Measurements from ENCODE around the gene ALK.

The ALK gene

DNA sequence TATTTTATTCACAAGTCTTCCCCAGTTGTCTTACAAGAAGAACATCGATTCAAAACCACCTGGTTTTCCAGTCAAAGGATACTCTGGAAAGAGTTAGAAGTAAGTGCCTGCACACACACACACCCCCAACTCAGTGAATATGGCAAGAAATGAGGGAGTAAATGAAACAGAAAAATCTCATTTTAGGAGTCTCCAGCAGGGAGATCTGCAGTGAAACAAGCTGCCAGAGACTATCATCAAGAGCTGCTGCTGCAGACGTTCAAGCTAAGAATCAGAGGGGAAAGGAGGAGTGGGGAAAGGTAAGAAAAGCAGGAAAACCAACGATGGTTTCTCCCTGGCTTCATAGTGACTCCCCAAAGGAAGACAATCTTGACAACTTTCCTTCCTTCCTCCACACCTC, 2.4 kb downstream of the ALK start:
- TF ChIP-seq EZH2 (IDR thresholded peaks at IDR 0.05; ENCODE audit: borderline replicate concordance, low read length), result no peak
- no peak overlapping the region for H2AFZ ChIP-seq (ENCODE audit: low read length)
- H3K4me1 ChIP-seq (ENCODE audit: insufficient read depth, low read length, severe bottlenecking), result no peaks in the 10 kb centered on the region
- H3K79me2 ChIP-seq (ENCODE audit: insufficient read depth, low read length), result no peaks in the 10 kb centered on the region
- H3K9me3 ChIP-seq (ENCODE audit: low read length), result no peaks in the 10 kb centered on the region
- H4K20me1 ChIP-seq (ENCODE audit: insufficient read depth, low read length), result no peaks in the 10 kb centered on the region
- H3K27me3 ChIP-seq (ENCODE audit: insufficient read depth, low read length), result no peaks in the 10 kb centered on the region
- no peak overlapping the region for H3K4me3 ChIP-seq (ENCODE audit: low read depth, low read length, poor library complexity, severe bottlenecking)
- no peaks in the 10 kb centered on the region for H3K36me3 ChIP-seq (ENCODE audit: insufficient read depth, low read length)
- H3K27ac ChIP-seq (ENCODE audit: low read depth, low read length, poor library complexity, severe bottlenecking), result no peak overlapping the region
- no peak overlapping the region for H3K9ac ChIP-seq (ENCODE audit: low read length)
- H3K4me2 ChIP-seq (ENCODE audit: low read length), result no peak overlapping the region
- H3K9me2 ChIP-seq (ENCODE audit: low read depth, low read length), result no peaks in the 10 kb centered on the region
- no peaks in the 10 kb centered on the region for H3F3A ChIP-seq (ENCODE audit: insufficient read depth, low read length)

DNA sequence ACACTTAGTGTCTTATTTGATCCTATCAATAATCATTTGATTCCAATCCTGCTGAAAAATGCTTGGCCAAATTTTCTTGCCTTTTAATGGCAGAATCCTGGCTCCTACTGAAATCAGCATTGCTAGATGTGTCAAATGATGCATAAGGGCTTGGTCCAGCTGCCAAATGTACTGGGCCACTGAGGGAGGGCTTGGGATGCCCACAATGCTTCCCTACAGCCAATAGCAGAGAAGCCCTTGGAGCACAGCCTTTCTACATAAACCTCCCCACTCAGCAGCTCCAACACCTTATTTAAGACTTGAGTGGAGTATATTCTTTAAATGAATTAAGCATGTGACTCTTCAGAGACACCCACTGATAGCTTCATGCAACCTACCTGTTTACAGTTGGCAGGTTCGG, 3.6 kb downstream of the ALK start:
- no peak overlapping the region for H3K9ac ChIP-seq (ENCODE audit: low read length)
- H3K27ac ChIP-seq (ENCODE audit: low read depth, low read length, poor library complexity, severe bottlenecking), result no peak overlapping the region
- no peaks in the 10 kb centered on the region for H3K4me1 ChIP-seq (ENCODE audit: insufficient read depth, low read length, severe bottlenecking)
- TF ChIP-seq, protein P1, sequence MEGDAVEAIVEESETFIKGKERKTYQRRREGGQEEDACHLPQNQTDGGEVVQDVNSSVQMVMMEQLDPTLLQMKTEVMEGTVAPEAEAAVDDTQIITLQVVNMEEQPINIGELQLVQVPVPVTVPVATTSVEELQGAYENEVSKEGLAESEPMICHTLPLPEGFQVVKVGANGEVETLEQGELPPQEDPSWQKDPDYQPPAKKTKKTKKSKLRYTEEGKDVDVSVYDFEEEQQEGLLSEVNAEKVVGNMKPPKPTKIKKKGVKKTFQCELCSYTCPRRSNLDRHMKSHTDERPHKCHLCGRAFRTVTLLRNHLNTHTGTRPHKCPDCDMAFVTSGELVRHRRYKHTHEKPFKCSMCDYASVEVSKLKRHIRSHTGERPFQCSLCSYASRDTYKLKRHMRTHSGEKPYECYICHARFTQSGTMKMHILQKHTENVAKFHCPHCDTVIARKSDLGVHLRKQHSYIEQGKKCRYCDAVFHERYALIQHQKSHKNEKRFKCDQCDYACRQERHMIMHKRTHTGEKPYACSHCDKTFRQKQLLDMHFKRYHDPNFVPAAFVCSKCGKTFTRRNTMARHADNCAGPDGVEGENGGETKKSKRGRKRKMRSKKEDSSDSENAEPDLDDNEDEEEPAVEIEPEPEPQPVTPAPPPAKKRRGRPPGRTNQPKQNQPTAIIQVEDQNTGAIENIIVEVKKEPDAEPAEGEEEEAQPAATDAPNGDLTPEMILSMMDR (IDR thresholded peaks at IDR 0.05; ENCODE audit: low read length), result no peak
- TF ChIP-seq EZH2 (IDR thresholded peaks at IDR 0.05; ENCODE audit: borderline replicate concordance, low read length), result no peak
- H3K79me2 ChIP-seq (ENCODE audit: insufficient read depth, low read length), result no peaks in the 10 kb centered on the region
- H3K9me2 ChIP-seq (ENCODE audit: low read depth, low read length), result no peaks in the 10 kb centered on the region
- H4K20me1 ChIP-seq (ENCODE audit: insufficient read depth, low read length), result no peaks in the 10 kb centered on the region
- H3K9me3 ChIP-seq (ENCODE audit: low read length), result no peaks in the 10 kb centered on the region
- H2AFZ ChIP-seq (ENCODE audit: low read length), result no peak overlapping the region
- H3K4me3 ChIP-seq (ENCODE audit: low read depth, low read length, poor library complexity, severe bottlenecking), result no peak overlapping the region
- H3K36me3 ChIP-seq (ENCODE audit: insufficient read depth, low read length), result no peaks in the 10 kb centered on the region
- no peaks in the 10 kb centered on the region for H3K27me3 ChIP-seq (ENCODE audit: insufficient read depth, low read length)
- no peak overlapping the region for H3K4me2 ChIP-seq (ENCODE audit: low read length)
- H3F3A ChIP-seq (ENCODE audit: insufficient read depth, low read length), result no peaks in the 10 kb centered on the region

DNA sequence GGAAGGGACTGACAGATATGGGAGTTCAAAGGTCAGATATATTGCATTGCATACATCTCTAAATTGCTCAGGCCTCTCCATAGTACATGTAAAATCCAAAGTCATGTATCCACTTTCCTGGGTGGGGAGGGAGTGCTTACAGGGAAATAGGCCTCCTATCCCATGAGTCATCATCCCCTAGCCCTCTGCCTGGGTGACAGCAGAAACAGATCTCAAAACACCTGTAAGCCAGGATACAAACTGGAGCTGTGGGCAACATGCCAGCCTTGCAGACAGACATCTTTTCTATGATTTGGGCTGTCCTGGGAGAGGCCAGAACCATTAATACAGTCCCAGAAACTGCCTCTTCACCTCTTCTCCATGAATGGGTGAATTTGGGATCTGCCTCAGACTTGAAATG, 4.8 kb downstream of the ALK start:
- Histone ChIP-seq H3K4me3 (ENCODE audit: low read depth, low read length, poor library complexity, severe bottlenecking) (no peak overlapping the region), H3K27me3 (ENCODE audit: insufficient read depth, low read length) (no peaks in the 10 kb centered on the region), H3K27ac (ENCODE audit: low read depth, low read length, poor library complexity, severe bottlenecking) (no peak overlapping the region), H3F3A (ENCODE audit: insufficient read depth, low read length) (no peaks in the 10 kb centered on the region), H3K36me3 (ENCODE audit: insufficient read depth, low read length) (no peaks in the 10 kb centered on the region), H3K4me2 (ENCODE audit: low read length) (no peak overlapping the region), H3K9ac (ENCODE audit: low read length) (no peak overlapping the region), H3K4me1 (ENCODE audit: insufficient read depth, low read length, severe bottlenecking) (no peaks in the 10 kb centered on the region), H2AFZ (ENCODE audit: low read length) (no peak overlapping the region), H4K20me1 (ENCODE audit: insufficient read depth, low read length) (no peaks in the 10 kb centered on the region), H3K9me2 (ENCODE audit: low read depth, low read length) (no peaks in the 10 kb centered on the region), H3K9me3 (ENCODE audit: low read length) (no peaks in the 10 kb centered on the region), H3K79me2 (ENCODE audit: insufficient read depth, low read length) (no peaks in the 10 kb centered on the region)
- TF ChIP-seq EZH2 (IDR thresholded peaks at IDR 0.05; ENCODE audit: borderline replicate concordance, low read length), result no peak
- TF ChIP-seq, protein P1 (IDR thresholded peaks at IDR 0.05; ENCODE audit: low read length), result no peak

DNA sequence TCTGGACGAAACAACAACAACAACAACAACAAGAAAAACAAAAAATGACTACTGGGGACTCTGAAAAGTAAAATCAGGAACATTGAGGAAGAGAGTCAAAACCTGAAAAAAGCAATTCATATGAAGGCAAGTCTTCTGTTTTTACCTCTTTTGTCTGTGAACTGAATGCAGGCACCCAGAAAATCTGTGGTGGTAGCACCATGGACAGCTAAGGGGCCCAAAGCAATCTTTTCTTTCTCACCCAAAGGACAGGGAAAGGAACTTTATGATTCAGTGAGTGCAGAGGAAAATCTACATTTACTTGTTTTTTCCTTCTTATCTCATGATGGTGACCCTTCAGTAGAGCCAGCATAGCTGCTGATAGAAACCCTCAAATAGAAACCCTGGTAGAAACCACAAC, 10.4 kb downstream of the ALK start:
- H3K9ac ChIP-seq (ENCODE audit: low read length), result no peak overlapping the region
- H4K20me1 ChIP-seq (ENCODE audit: insufficient read depth, low read length), result no peaks in the 10 kb centered on the region
- no peak for TF ChIP-seq EZH2 (IDR thresholded peaks at IDR 0.05; ENCODE audit: borderline replicate concordance, low read length)
- TF ChIP-seq, protein P1 (IDR thresholded peaks at IDR 0.05; ENCODE audit: low read length), result no peak
- no peaks in the 10 kb centered on the region for H3K4me1 ChIP-seq (ENCODE audit: insufficient read depth, low read length, severe bottlenecking)
- H3K4me2 ChIP-seq (ENCODE audit: low read length), result no peak overlapping the region
- H3K27me3 ChIP-seq (ENCODE audit: insufficient read depth, low read length), result no peaks in the 10 kb centered on the region
- no peaks in the 10 kb centered on the region for H3K9me2 ChIP-seq (ENCODE audit: low read depth, low read length)
- H3F3A ChIP-seq (ENCODE audit: insufficient read depth, low read length), result no peaks in the 10 kb centered on the region
- H3K4me3 ChIP-seq (ENCODE audit: low read depth, low read length, poor library complexity, severe bottlenecking), result no peak overlapping the region
- H3K36me3 ChIP-seq (ENCODE audit: insufficient read depth, low read length), result no peaks in the 10 kb centered on the region
- H2AFZ ChIP-seq (ENCODE audit: low read length), result no peak overlapping the region
- H3K27ac ChIP-seq (ENCODE audit: low read depth, low read length, poor library complexity, severe bottlenecking), result no peak overlapping the region
- H3K79me2 ChIP-seq (ENCODE audit: insufficient read depth, low read length), result no peaks in the 10 kb centered on the region
- H3K9me3 ChIP-seq (ENCODE audit: low read length), result no peaks in the 10 kb centered on the region
